GM23338 (cell line): ENCODE measurements around the gene TLCD3B. TPM values are rescaled to one million over a fixed set of nuclear protein-coding genes. Genes with fewer than 3 reads are reported as not detected.
A peak's percentile ranks its signal among the peaks of the same experiment; 100 is the strongest.

Experiments
- ATAC-seq: fragments of 200-7000 bp; cut with Tn5 transposase; 3 replicates; pipeline ENCODE4 v1.9.1; 2020
- DNase-seq: peaks from one replicate; pipeline ENCODE4 v3.0.0-alpha.2; 2015; ENCODE audit warnings: low spot score
- H2AFZ ChIP-seq: fragments of 200-600 bp; sonication (generic); 2 replicates; pipeline ENCODE4 v1.8.0; 2016; ENCODE audit warnings: antibody characterized with exemption, mild to moderate bottlenecking, moderate library complexity
- H3F3A ChIP-seq: fragments of 200-600 bp; sonication (generic); replicated peaks from 2 replicates; pipeline ENCODE4 v1.8.0; 2017; ENCODE audit warnings: antibody characterized with exemption, mixed run types, low read depth
- H3K27ac ChIP-seq: fragments of 200-600 bp; sonication (generic); 2 replicates; pipeline ENCODE4 v1.6.1; 2016; ENCODE audit warnings: low read depth
- H3K27me3 ChIP-seq: fragments of 200-600 bp; sonication (generic); 2 replicates; pipeline ENCODE4 v1.8.0; 2016; ENCODE audit warnings: mild to moderate bottlenecking, mixed run types, moderate library complexity; ENCODE audit not compliant: insufficient read depth
- H3K36me3 ChIP-seq: fragments of 200-600 bp; sonication (generic); 2 replicates; pipeline ENCODE4 v1.8.0; 2016; ENCODE audit warnings: mild to moderate bottlenecking; ENCODE audit not compliant: insufficient read depth
- H3K4me1 ChIP-seq: fragments of 200-600 bp; sonication (generic); 2 replicates; pipeline ENCODE4 v1.8.0; 2016; ENCODE audit warnings: mild to moderate bottlenecking, moderate library complexity; ENCODE audit not compliant: insufficient read depth
- H3K4me2 ChIP-seq: fragments of 200-600 bp; sonication (generic); 2 replicates; pipeline ENCODE4 v1.7.1; 2017; ENCODE audit warnings: mixed run types
- H3K4me3 ChIP-seq: fragments of 200-600 bp; sonication (generic); 2 replicates; pipeline ENCODE4 v1.6.1; 2016; ENCODE audit warnings: mixed run types
- H3K79me2 ChIP-seq: fragments of 200-600 bp; sonication (generic); replicated peaks from 2 replicates; pipeline ENCODE4 v1.8.0; 2017; ENCODE audit warnings: mild to moderate bottlenecking; ENCODE audit not compliant: insufficient read depth
- H3K9me2 ChIP-seq: fragments of 200-600 bp; sonication (generic); 2 replicates; pipeline ENCODE4 v1.8.0; 2017; ENCODE audit not compliant: insufficient read depth
- H4K20me1 ChIP-seq: fragments of 200-600 bp; sonication (generic); replicated peaks from 2 replicates; pipeline ENCODE4 v1.8.0; 2017; ENCODE audit warnings: mild to moderate bottlenecking; ENCODE audit not compliant: insufficient read depth
- H3K27ac Mint-ChIP-seq: 2 replicates; pipeline ENCODE4 v1.8.0; 2020; ENCODE audit warnings: inconsistent platforms, mild to moderate bottlenecking, moderate library complexity, mixed read lengths
- H3K27me3 Mint-ChIP-seq: 3 replicates; pipeline ENCODE4 v1.8.0; 2022; ENCODE audit warnings: low read depth, mild to moderate bottlenecking, moderate library complexity, mixed read lengths, inconsistent platforms; ENCODE audit not compliant: insufficient read depth, poor library complexity
- H3K36me3 Mint-ChIP-seq: 3 replicates; pipeline ENCODE4 v1.8.0; 2021; ENCODE audit warnings: low read depth, mild to moderate bottlenecking, inconsistent platforms, moderate library complexity, mixed read lengths
- H3K4me1 Mint-ChIP-seq: 3 replicates; pipeline ENCODE4 v1.8.0; 2020; ENCODE audit warnings: mild to moderate bottlenecking, inconsistent platforms, mixed read lengths
- H3K4me3 Mint-ChIP-seq: 3 replicates; pipeline ENCODE4 v1.8.0; 2021; ENCODE audit warnings: moderate library complexity, mild to moderate bottlenecking, inconsistent platforms, mixed read lengths
- H3K9me3 Mint-ChIP-seq: 3 replicates; pipeline ENCODE4 v1.8.0; 2020; ENCODE audit warnings: moderate library complexity, mild to moderate bottlenecking, inconsistent platforms, mixed read lengths
- EZH2 ChIP-seq: fragments of 200-600 bp; sonication (generic); IDR thresholded peaks from one replicate; pipeline ENCODE4 v1.8.0; 2017; ENCODE audit warnings: antibody characterized with exemption, mild to moderate bottlenecking, low read depth; ENCODE audit not compliant: unreplicated experiment
- EZH2phosphoT487 ChIP-seq: fragments of 200-600 bp; sonication (generic); IDR thresholded peaks from one replicate; pipeline ENCODE4 v1.8.1; 2018; ENCODE audit warnings: antibody characterized with exemption; ENCODE audit not compliant: unreplicated experiment
- JUNB ChIP-seq: IDR thresholded peaks from one replicate; pipeline ENCODE4 v1.6.1; 2016; ENCODE audit warnings: antibody characterized with exemption; ENCODE audit not compliant: unreplicated experiment
- NANOG ChIP-seq: IDR thresholded peaks from 2 replicates; pipeline ENCODE4 v1.6.1; 2016; ENCODE audit warnings: antibody characterized with exemption, borderline replicate concordance
- POLR2AphosphoS5 ChIP-seq: IDR thresholded peaks from 2 replicates; pipeline ENCODE4 v1.6.1; 2016; ENCODE audit warnings: antibody characterized with exemption, low read depth
- STAT1 ChIP-seq: IDR thresholded peaks from one replicate; pipeline ENCODE4 v1.6.1; 2016; ENCODE audit warnings: antibody characterized with exemption; ENCODE audit not compliant: unreplicated experiment
- polyA plus RNA-seq: library from polyadenylated mRNA; unstranded; fragments of >200 nt; fragmentation: Nextera tagmentation; extraction: Ambion mirVana; gene quantifications from 2 replicates; pipeline ENCODE4 v1.2.1, GENCODE V29; 2016
- total RNA-seq: library from RNA; depleted of rRNA; stranded (reverse); fragments of >200 nt; shearing (Covaris generic); gene quantifications from 2 replicates; pipeline ENCODE4 v1.2.3, GENCODE V29; 2014
- TF ChIP-seq, protein P1 (sequence below), 2 experiments: fragments of 200-600 bp in 1 of 2; sonication (generic) in 1 of 2; conservative IDR thresholded peaks; 2 replicates each; pipeline versions ENCODE4 v1.5.1 to v1.6.1; 2016 to 2017; ENCODE audit warnings: antibody characterized with exemption in 2 of 2, low read depth in 2 of 2, mild to moderate bottlenecking in 2 of 2, moderate library complexity in 1 of 2
- TF ChIP-seq, protein P2 (sequence below): IDR thresholded peaks from 2 replicates; pipeline ENCODE4 v1.6.1; 2016; ENCODE audit warnings: antibody characterized with exemption
- TF ChIP-seq, protein P3 (sequence below): IDR thresholded peaks from one replicate; pipeline ENCODE4 v1.6.1; 2018; ENCODE audit warnings: antibody characterized with exemption; ENCODE audit not compliant: unreplicated experiment

TLCD3B gene
- total and polyA plus RNA-seq, 2 experiments from 2014 or later = 14.2 to 37.4 TPM

DNA sequence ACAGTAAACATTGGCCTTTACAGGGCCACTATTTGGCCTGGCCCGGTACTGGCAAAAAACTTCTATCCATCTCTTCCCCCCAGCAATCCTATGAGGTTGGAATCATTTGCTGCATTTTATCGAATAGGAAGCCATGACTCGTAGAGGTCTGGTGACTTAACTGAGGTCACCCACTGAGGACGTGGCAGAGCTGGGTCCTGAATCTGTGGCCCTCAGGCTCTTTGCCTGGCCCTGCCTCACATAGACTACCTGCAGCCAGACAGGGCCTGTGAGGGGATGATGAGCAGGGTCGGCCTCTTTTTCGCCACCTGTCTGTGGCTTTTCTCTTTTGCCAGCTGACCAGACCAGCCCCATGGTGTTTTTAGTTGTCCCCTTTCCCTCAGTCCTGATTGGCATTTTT lies 46.6 kb upstream of the TLCD3B start:
- Histone ChIP-seq H3K9me2 (no peaks in the 10 kb centered on the region), H3K4me2 (no peak overlapping the region), H4K20me1 (peaks cover 25% of the 10 kb centered on the region), H2AFZ (no peak overlapping the region), H3K79me2 (peaks cover 34% of the 10 kb centered on the region), H3K27ac (no peak overlapping the region), H3F3A (peaks cover 19% of the 10 kb centered on the region), H3K4me1 (peaks cover 16% of the 10 kb centered on the region), H3K36me3 (peaks cover 9% of the 10 kb centered on the region), H3K4me3 (no peak overlapping the region), H3K27me3 (no peaks in the 10 kb centered on the region)
- Mint-ChIP-seq H3K27ac (no peak overlapping the region), H3K27me3 (peaks cover 21% of the 10 kb centered on the region), H3K4me1 (peaks cover 10% of the 10 kb centered on the region), H3K9me3 (no peaks in the 10 kb centered on the region), H3K36me3 (peaks cover 62% of the 10 kb centered on the region), H3K4me3 (peak overlapping the region; percentile 93)
- TF ChIP-seq POLR2AphosphoS5 (no peak), STAT1 (no peak), NANOG (no peak), EZH2phosphoT487 (no peak), EZH2 (no peak)
- TF ChIP-seq, protein P1, sequence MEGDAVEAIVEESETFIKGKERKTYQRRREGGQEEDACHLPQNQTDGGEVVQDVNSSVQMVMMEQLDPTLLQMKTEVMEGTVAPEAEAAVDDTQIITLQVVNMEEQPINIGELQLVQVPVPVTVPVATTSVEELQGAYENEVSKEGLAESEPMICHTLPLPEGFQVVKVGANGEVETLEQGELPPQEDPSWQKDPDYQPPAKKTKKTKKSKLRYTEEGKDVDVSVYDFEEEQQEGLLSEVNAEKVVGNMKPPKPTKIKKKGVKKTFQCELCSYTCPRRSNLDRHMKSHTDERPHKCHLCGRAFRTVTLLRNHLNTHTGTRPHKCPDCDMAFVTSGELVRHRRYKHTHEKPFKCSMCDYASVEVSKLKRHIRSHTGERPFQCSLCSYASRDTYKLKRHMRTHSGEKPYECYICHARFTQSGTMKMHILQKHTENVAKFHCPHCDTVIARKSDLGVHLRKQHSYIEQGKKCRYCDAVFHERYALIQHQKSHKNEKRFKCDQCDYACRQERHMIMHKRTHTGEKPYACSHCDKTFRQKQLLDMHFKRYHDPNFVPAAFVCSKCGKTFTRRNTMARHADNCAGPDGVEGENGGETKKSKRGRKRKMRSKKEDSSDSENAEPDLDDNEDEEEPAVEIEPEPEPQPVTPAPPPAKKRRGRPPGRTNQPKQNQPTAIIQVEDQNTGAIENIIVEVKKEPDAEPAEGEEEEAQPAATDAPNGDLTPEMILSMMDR (conservative IDR thresholded peaks at IDR 0.05; ENCODE audit: low read depth in 2 of 2) = no peak
- no peak for ATAC-seq
- no peak for DNase-seq

- Histone ChIP-seq H3K27ac (no peak overlapping the region; the same call in 1 of the 2 replicates), H3K27me3 (no peaks in the 10 kb centered on the region), H3F3A (peaks cover 30% of the 10 kb centered on the region), H3K4me2 (peak overlapping the region; percentile 90), H3K79me2 (peaks cover 34% of the 10 kb centered on the region), H3K4me3 (peak overlapping the region; percentile 96), H2AFZ (0 out of 2 replicates have a peak overlapping the region, but pooled peaks have one; percentile 18), H3K9me2 (no peaks in the 10 kb centered on the region), H3K36me3 (peaks cover 17% of the 10 kb centered on the region), H3K4me1 (peaks cover 16% of the 10 kb centered on the region), H4K20me1 (peaks cover 30% of the 10 kb centered on the region)
- ATAC-seq (peak; percentile 19), DNase-seq (no peak)
- peaks cover 18% of the 10 kb centered on the region for H3K27me3 Mint-ChIP-seq
- no peak for TF ChIP-seq EZH2
- TF ChIP-seq, protein P2, sequence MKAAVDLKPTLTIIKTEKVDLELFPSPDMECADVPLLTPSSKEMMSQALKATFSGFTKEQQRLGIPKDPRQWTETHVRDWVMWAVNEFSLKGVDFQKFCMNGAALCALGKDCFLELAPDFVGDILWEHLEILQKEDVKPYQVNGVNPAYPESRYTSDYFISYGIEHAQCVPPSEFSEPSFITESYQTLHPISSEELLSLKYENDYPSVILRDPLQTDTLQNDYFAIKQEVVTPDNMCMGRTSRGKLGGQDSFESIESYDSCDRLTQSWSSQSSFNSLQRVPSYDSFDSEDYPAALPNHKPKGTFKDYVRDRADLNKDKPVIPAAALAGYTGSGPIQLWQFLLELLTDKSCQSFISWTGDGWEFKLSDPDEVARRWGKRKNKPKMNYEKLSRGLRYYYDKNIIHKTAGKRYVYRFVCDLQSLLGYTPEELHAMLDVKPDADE = no peak
- no peak for TF ChIP-seq EZH2phosphoT487
- TF ChIP-seq, protein P1 (conservative IDR thresholded peaks at IDR 0.05; ENCODE audit: low read depth in 2 of 2) = no peak
- TF ChIP-seq JUNB = no peak
- TF ChIP-seq, protein P3, sequence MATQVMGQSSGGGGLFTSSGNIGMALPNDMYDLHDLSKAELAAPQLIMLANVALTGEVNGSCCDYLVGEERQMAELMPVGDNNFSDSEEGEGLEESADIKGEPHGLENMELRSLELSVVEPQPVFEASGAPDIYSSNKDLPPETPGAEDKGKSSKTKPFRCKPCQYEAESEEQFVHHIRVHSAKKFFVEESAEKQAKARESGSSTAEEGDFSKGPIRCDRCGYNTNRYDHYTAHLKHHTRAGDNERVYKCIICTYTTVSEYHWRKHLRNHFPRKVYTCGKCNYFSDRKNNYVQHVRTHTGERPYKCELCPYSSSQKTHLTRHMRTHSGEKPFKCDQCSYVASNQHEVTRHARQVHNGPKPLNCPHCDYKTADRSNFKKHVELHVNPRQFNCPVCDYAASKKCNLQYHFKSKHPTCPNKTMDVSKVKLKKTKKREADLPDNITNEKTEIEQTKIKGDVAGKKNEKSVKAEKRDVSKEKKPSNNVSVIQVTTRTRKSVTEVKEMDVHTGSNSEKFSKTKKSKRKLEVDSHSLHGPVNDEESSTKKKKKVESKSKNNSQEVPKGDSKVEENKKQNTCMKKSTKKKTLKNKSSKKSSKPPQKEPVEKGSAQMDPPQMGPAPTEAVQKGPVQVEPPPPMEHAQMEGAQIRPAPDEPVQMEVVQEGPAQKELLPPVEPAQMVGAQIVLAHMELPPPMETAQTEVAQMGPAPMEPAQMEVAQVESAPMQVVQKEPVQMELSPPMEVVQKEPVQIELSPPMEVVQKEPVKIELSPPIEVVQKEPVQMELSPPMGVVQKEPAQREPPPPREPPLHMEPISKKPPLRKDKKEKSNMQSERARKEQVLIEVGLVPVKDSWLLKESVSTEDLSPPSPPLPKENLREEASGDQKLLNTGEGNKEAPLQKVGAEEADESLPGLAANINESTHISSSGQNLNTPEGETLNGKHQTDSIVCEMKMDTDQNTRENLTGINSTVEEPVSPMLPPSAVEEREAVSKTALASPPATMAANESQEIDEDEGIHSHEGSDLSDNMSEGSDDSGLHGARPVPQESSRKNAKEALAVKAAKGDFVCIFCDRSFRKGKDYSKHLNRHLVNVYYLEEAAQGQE = no peak
- no peak for TF ChIP-seq POLR2AphosphoS5
- TF ChIP-seq STAT1 = no peak
- peaks cover 10% of the 10 kb centered on the region for H3K4me1 Mint-ChIP-seq
- H3K4me3 Mint-ChIP-seq = peak overlapping the region; percentile 93
- H3K27ac Mint-ChIP-seq = peak overlapping the region; percentile 77
- no peaks in the 10 kb centered on the region for H3K9me3 Mint-ChIP-seq
- H3K36me3 Mint-ChIP-seq = peaks cover 60% of the 10 kb centered on the region
Observed at GRCh38 chr16:30076276-30076791, 45.3 kb upstream of the TLCD3B start.
